Tibial artery (tissue), 4 donors: Measurements from ENCODE around the gene NEDD8.
A peak's percentile ranks its signal among the peaks of the same experiment; 100 is the strongest.

Experiments
- DNase-seq, 2 donors: peaks; one replicate each; pipeline ENCODE4 v3.0.0-alpha.2; 2019
- H3K27ac ChIP-seq, 2 donors: fragments of 200-600 bp; sonication (generic) in 1 of 2; 1 replicate in 1 of 2; 2 replicates in 1 of 2; pipeline ENCODE4 v1.5.1; 2018 to 2019; ENCODE audit warnings: mild to moderate bottlenecking in 1 of 2
- H3K27me3 ChIP-seq, 2 donors: fragments of 200-600 bp; sonication (generic) in 1 of 2; one replicate each; pipeline versions ENCODE4 v1.5.1 to v1.6.0; 2016 to 2019
- H3K36me3 ChIP-seq, 3 donors: fragments of 200-600 bp; sonication (generic) in 2 of 3; one replicate each; pipeline ENCODE4 v1.5.1; 2016 to 2019; ENCODE audit warnings: mild to moderate bottlenecking in 2 of 3
- H3K4me1 ChIP-seq, 4 donors: fragments of 200-600 bp; sonication (generic) in 2 of 4; 1 replicate in 3 of 4; 2 replicates in 1 of 4; pipeline ENCODE4 v1.5.1; 2016 to 2019
- H3K4me3 ChIP-seq, 2 donors: fragments of 200-600 bp; sonication (generic) in 1 of 2; 1 replicate in 1 of 2; 2 replicates in 1 of 2; pipeline ENCODE4 v1.5.1; 2018 to 2019; ENCODE audit warnings: mild to moderate bottlenecking in 2 of 2
- H3K9me3 ChIP-seq, 3 donors: fragments of 200-600 bp; sonication (generic) in 1 of 3; one replicate each; pipeline ENCODE4 v1.5.1; 2016 to 2019
- intact Hi-C: fragments of 100-400 bp; cut with DNase I; formaldehyde crosslinking; loops from one replicate; pipeline ENCODE4 v1.15.0; 2023; ENCODE audit warnings: low total_unique reads
- TF ChIP-seq, protein P1 (sequence below), 2 experiments: fragments of 200-600 bp in 1 of 2; fragments of 450-650 bp in 1 of 2; IDR thresholded peaks; one replicate each; pipeline ENCODE4 v1.5.1; 2017 to 2019; ENCODE audit warnings: antibody characterized with exemption in 2 of 2, mild to moderate bottlenecking in 1 of 2, moderate library complexity in 1 of 2

NEDD8 gene

DNA sequence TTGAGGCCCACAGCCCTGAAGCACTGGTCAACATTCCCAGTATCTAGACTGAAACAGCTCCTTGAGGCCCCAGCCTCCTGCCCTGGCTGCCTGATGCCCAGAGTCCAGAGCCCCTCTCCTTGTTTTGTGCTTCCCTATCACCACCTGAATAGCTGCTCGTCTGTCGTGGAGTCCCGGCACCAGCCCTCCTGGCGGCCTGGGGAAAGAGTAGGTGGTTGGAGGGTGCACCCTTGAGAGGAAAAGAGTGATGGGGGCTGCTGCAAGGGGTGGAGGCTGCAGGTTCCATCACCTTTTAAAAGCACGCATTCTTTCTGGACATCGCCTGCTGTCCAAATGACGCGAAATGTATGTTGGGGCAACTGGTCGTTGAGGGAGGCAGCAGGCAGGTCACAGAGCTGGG lies 36.1 kb upstream of the NEDD8 start:
- H3K27ac ChIP-seq: no peak overlapping the region
- H3K9me3 ChIP-seq: no peaks in the 10 kb centered on the region
- DNase-seq: no peak
- intact Hi-C loops: no loop called here
- H3K4me3 ChIP-seq: no peak overlapping the region
- H3K36me3 ChIP-seq: peaks cover 13 to 58% (median 35%) of the 10 kb centered on the region in 3 donors
- H3K27me3 ChIP-seq: no peaks in the 10 kb centered on the region
- TF ChIP-seq, protein P1, sequence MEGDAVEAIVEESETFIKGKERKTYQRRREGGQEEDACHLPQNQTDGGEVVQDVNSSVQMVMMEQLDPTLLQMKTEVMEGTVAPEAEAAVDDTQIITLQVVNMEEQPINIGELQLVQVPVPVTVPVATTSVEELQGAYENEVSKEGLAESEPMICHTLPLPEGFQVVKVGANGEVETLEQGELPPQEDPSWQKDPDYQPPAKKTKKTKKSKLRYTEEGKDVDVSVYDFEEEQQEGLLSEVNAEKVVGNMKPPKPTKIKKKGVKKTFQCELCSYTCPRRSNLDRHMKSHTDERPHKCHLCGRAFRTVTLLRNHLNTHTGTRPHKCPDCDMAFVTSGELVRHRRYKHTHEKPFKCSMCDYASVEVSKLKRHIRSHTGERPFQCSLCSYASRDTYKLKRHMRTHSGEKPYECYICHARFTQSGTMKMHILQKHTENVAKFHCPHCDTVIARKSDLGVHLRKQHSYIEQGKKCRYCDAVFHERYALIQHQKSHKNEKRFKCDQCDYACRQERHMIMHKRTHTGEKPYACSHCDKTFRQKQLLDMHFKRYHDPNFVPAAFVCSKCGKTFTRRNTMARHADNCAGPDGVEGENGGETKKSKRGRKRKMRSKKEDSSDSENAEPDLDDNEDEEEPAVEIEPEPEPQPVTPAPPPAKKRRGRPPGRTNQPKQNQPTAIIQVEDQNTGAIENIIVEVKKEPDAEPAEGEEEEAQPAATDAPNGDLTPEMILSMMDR (IDR thresholded peaks at IDR 0.05): no peak
- H3K4me1 ChIP-seq: peaks cover 0 to 12% (median 8%) of the 10 kb centered on the region in 4 donors

DNA sequence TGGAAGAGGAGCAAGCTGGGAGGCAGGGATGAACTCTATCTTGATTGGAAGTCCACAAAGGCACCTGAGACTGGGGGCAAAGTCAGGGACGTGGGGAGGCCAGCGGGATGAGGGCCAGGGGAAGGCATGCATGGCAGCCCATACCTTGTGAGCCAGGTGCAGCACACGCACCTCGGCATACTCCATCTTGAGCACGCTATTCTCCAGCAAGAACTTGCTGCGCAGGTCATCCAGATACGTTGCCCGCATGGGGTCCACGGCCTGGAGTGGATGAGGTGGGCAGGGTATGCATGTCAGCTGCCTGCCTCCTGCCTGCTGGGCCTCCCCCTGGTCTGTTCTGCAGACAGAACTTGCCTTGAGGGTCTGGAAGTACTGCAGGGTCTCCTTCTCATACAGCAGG lies 35.3 kb upstream of the NEDD8 start:
- DNase-seq: no peak
- intact Hi-C loops: no loop called here
- no peak overlapping the region for H3K4me3 ChIP-seq
- H3K27me3 ChIP-seq: no peaks in the 10 kb centered on the region
- TF ChIP-seq, protein P1 (IDR thresholded peaks at IDR 0.05): no peak
- no peak overlapping the region for H3K27ac ChIP-seq
- peaks cover 13 to 58% (median 35%) of the 10 kb centered on the region in 3 donors for H3K36me3 ChIP-seq
- H3K9me3 ChIP-seq: no peaks in the 10 kb centered on the region
- H3K4me1 ChIP-seq: peaks cover 0 to 12% (median 8%) of the 10 kb centered on the region in 4 donors

DNA sequence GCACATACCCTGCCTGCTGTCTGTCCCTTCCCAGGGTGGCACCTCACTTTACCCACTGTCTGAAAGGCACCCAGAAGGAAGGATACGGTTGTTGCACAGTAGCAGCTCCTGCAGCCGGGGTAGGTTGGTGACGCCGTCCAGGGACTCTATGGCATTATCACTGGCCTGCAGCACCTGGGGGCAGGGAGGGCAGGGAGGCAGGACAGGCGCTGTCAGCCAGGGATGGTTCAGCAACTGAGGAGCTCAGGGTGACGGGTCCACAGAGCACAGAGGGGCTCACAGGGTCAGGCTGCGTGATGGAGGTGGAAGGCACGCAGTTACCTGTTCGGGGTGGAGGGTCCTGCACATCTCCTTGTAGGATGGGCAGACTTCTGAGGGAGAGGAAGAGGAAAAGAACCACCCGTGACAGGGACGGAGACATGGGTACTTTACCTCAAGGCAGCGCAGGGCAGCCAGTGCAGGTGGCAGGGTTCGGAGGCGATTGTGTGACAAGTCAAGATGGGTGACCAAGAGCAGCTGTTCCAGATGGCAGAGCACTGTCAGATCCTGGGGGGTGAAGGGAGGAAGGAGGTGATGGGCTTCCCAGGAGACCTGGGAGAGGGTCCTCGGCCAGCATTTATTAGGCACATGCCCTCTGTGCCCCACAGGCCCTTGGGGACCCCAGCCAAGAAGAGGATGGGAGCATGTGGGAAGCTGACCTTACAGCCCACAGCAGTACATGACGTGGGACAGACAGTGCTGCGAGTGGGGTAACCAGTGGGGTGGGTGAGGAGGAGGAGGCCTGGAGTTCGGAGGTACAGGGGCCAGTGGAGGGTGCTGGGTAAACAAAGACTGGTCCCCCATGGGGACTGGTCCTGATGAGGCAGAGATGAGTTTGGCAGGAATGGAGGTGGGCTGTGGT lies 34.4 kb upstream of the NEDD8 start:
- Histone ChIP-seq H3K9me3 (no peaks in the 10 kb centered on the region), H3K4me3 (no peak overlapping the region), H3K27me3 (no peaks in the 10 kb centered on the region), H3K27ac (no peak overlapping the region), H3K4me1 (peaks cover 0 to 7% (median 4%) of the 10 kb centered on the region in 4 donors), H3K36me3 (peaks cover 13 to 58% (median 35%) of the 10 kb centered on the region in 3 donors)
- DNase-seq: peak in 1 of 2 donors; percentile 51
- TF ChIP-seq, protein P1 (IDR thresholded peaks at IDR 0.05): no peak
- intact Hi-C loops: no loop called here

DNA sequence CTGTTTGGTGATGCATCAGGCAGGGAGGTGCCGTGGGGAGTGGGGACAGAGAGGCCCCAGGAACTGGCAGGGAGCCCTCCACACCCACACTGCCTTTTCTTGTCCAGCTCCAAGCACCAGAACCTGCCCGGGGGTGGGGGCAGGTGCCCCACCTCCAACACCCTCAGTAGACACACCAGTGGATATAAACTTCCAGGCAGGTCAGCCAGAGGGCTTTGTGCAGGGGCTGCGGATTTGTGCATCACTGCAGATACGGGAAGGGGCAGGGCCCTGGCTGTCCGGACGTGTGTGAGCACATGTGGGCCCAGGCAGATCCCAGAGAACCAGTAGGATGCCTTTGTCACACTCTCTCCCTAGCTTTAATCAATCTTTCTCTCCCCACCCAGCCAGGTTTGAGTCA lies 32.1 kb upstream of the NEDD8 start:
- Histone ChIP-seq H3K4me1 (peaks cover 0 to 5% (median 3%) of the 10 kb centered on the region in 4 donors), H3K27me3 (no peaks in the 10 kb centered on the region), H3K27ac (no peak overlapping the region), H3K9me3 (no peaks in the 10 kb centered on the region), H3K4me3 (no peak overlapping the region), H3K36me3 (peaks cover 13 to 49% (median 34%) of the 10 kb centered on the region in 3 donors)
- TF ChIP-seq, protein P1 (IDR thresholded peaks at IDR 0.05): no peak
- peak in 1 of 2 donors; percentile 49 for DNase-seq
- intact Hi-C loops: no loop called here

DNA sequence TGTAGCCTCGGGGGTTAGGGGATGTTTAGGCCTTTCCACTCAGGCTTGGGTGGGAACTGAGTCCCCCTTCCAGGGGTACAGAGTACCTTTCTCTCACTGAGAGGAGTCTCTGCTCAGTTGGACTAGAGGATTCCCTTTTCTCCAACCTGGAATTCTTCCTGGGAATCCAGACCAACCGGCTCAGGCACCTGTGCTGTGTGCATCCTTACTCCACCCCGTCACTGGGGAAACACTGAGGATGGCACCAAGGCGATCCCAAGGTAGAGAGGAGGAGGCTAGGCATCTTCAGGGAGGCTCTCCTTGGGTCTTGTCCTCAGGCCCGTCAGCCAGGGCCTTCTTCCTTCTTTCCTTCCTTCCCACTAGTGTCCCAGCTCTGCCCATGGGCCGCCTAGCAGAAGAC lies 31.7 kb upstream of the NEDD8 start:
- Histone ChIP-seq H3K27ac (no peak overlapping the region), H3K4me1 (peaks cover 0 to 10% (median 8%) of the 10 kb centered on the region in 4 donors), H3K27me3 (no peaks in the 10 kb centered on the region), H3K9me3 (no peaks in the 10 kb centered on the region), H3K36me3 (peaks cover 13 to 45% (median 30%) of the 10 kb centered on the region in 3 donors), H3K4me3 (no peak overlapping the region)
- no peak for DNase-seq
- TF ChIP-seq, protein P1 (IDR thresholded peaks at IDR 0.05): no peak
- intact Hi-C loops: no loop called here
